ENCODE results near the gene BRPF1. TPM values are rescaled to one million over a fixed set of nuclear protein-coding genes. Genes with fewer than 3 reads are reported as not detected.

BRPF1 gene
- total RNA-seq, 4 donors from 2014 or later, result 9.4 to 18.7 (median 14.9) TPM

DNA sequence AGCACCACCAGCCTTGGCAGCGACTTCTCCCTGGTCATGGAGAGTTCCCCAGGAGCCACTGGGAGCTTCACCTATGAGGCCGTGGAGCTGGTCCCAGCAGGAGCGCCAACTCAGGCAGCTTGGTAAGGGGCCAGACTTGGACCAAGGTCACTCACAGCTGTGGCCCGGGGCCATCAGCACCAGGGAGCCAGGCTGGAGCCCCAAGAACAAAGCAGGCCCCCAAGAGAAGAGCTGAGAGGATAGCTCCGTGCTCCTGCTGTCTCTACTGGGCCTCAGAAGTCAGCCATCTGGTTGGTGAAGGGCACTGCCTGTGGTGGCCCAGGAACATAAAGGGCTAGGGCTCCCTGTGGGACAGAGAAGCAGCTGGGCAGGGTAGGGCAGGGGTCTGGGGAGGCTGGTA lies 42.6 kb upstream of the BRPF1 start:
- 83% methylated on average over 5 of the region's 5 CpGs; no CpG with 5 or more reads in 1 of the 2 donors for WGBS, 2 donors (ENCODE audit: low coverage in 1 of 2)
- peaks cover 0 to 72% (median 34%) of the 10 kb centered on the region in 4 donors for H3K36me3 ChIP-seq
- in situ Hi-C loops (cut with MboI; ENCODE audit: low pct_ligation_motif_present in 1 of 4, low pct_unique_long_range_greater_than_20kb in 1 of 4, low sequenced_read_pairs in 3 of 4), result no loop called here
- TF ChIP-seq POLR2A (IDR thresholded peaks at IDR 0.05) (no peak), EP300 (IDR thresholded peaks at IDR 0.05; ENCODE audit: low read depth) (no peak), POLR2AphosphoS5 (IDR thresholded peaks at IDR 0.05) (no peak)
- H3K27ac ChIP-seq, result no peak overlapping the region
- no peaks in the 10 kb centered on the region for H3K9me3 ChIP-seq
- no peaks in the 10 kb centered on the region for H3K27me3 ChIP-seq
- no peak for DNase-seq
- H3K4me3 ChIP-seq, result no peak overlapping the region
- intact Hi-C loops (cut with DNase I; ENCODE audit: low total_unique reads), result no loop called here
- H3K4me1 ChIP-seq, result no peaks in the 10 kb centered on the region

DNA sequence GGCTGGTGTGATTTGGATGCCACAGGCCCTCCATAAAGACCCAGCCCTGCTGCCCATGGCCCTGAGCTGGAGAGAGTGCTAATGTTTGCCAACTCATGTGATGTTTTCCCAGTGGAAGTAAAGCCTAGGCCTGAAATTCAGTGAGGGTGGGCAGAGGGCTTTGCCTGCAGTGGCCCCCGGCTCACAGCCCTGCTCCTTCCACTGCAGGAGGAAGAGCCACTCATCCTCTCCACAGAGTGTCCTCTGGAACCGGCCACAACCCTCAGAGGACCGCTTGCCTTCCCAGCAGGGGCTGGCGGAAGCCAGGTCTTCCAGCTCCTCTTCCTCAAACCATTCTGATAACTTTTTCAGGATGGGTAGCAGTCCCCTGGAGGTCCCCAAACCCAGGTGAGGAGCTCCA lies 41.8 kb upstream of the BRPF1 start:
- no peaks in the 10 kb centered on the region for H3K27me3 ChIP-seq
- H3K36me3 ChIP-seq, result peaks cover 0 to 64% (median 30%) of the 10 kb centered on the region in 4 donors
- in situ Hi-C loops (cut with MboI; ENCODE audit: low pct_ligation_motif_present in 1 of 4, low pct_unique_long_range_greater_than_20kb in 1 of 4, low sequenced_read_pairs in 3 of 4), result no loop called here
- DNase-seq, result no peak
- no peaks in the 10 kb centered on the region for H3K9me3 ChIP-seq
- TF ChIP-seq POLR2AphosphoS5 (IDR thresholded peaks at IDR 0.05) (no peak), POLR2A (IDR thresholded peaks at IDR 0.05) (no peak), EP300 (IDR thresholded peaks at IDR 0.05; ENCODE audit: low read depth) (no peak), CTCF (IDR thresholded peaks at IDR 0.05) (no peak)
- intact Hi-C loops (cut with DNase I; ENCODE audit: low total_unique reads), result no loop called here
- no peaks in the 10 kb centered on the region for H3K4me1 ChIP-seq
- no peak overlapping the region for H3K27ac ChIP-seq
- H3K4me3 ChIP-seq, result no peak overlapping the region
- WGBS, 2 donors (ENCODE audit: low coverage in 1 of 2), result 98% methylated on average over 4 of the region's 4 CpGs; no CpG with 5 or more reads in 1 of the 2 donors

- WGBS, 2 donors (ENCODE audit: low coverage in 1 of 2), result 82 to 95% methylated on average over 3 to 13 of the region's 15 CpGs
Measured at GRCh38 chr3:9690451-9691450, 40.8 kb upstream of the BRPF1 start.

DNA sequence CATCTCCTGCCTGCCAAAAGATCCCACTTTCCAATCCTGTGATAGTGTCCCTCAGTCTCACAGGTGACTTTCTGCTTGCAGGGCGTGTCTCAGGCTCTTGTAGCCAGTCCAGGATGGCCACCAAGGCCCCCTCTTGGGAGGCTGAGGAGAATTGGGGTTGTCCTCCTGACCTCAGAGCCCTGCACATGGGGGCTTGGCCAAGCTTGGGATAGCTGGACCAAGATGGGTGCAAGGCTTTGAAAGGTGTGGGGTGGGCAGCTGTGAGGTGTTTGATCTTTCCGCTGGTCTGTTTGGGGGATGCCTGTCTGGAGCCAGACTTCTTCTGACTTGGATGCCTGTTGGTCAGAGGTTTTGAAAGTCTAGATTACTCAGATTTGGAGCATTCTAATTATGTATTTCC lies 39.9 kb upstream of the BRPF1 start:
- 100% methylated on average over 2 of the region's 2 CpGs; no CpG with 5 or more reads in 1 of the 2 donors for WGBS, 2 donors (ENCODE audit: low coverage in 1 of 2)
- H3K4me3 ChIP-seq, result no peak overlapping the region
- no peaks in the 10 kb centered on the region for H3K9me3 ChIP-seq
- intact Hi-C loops (cut with DNase I; ENCODE audit: low total_unique reads) (no loop called here), in situ Hi-C loops (cut with MboI; ENCODE audit: low pct_ligation_motif_present in 1 of 4, low pct_unique_long_range_greater_than_20kb in 1 of 4, low sequenced_read_pairs in 3 of 4) (no loop called here)
- H3K27ac ChIP-seq, result no peak overlapping the region
- no peaks in the 10 kb centered on the region for H3K27me3 ChIP-seq
- peaks cover 0 to 53% (median 24%) of the 10 kb centered on the region in 4 donors for H3K36me3 ChIP-seq
- no peaks in the 10 kb centered on the region for H3K4me1 ChIP-seq
- DNase-seq, result no peak
- TF ChIP-seq POLR2AphosphoS5 (IDR thresholded peaks at IDR 0.05) (no peak), POLR2A (IDR thresholded peaks at IDR 0.05) (no peak), CTCF (IDR thresholded peaks at IDR 0.05) (no peak), EP300 (IDR thresholded peaks at IDR 0.05; ENCODE audit: low read depth) (no peak)

More at GRCh38 chr3:9690451-9691450, 40.8 kb upstream of the BRPF1 start:
- intact Hi-C loops (cut with DNase I; ENCODE audit: low total_unique reads) (no loop called here), in situ Hi-C loops (cut with MboI; ENCODE audit: low pct_ligation_motif_present in 1 of 4, low pct_unique_long_range_greater_than_20kb in 1 of 4, low sequenced_read_pairs in 3 of 4) (no loop called here)
- Histone ChIP-seq H3K4me1 (no peaks in the 10 kb centered on the region), H3K27me3 (no peaks in the 10 kb centered on the region), H3K9me3 (no peaks in the 10 kb centered on the region), H3K27ac (no peak overlapping the region), H3K4me3 (no peak overlapping the region), H3K36me3 (peaks cover 0 to 61% (median 28%) of the 10 kb centered on the region in 4 donors)
- no peak for DNase-seq
- TF ChIP-seq EP300 (IDR thresholded peaks at IDR 0.05; ENCODE audit: low read depth) (no peak), CTCF (IDR thresholded peaks at IDR 0.05) (no peak), POLR2A (IDR thresholded peaks at IDR 0.05) (no peak), POLR2AphosphoS5 (IDR thresholded peaks at IDR 0.05) (no peak)

Data from transverse colon (tissue), 4 donors.